Measurements from ENCODE around the gene NBDY. TPM values are rescaled to one million over a fixed set of nuclear protein-coding genes. Genes with fewer than 3 reads are reported as not detected.
"Not testable (repeated sequence)": the region's sequence is repeated elsewhere in the genome, so short reads cannot be mapped to it uniquely, and the experiment has no call there.

The NBDY gene, protein sequence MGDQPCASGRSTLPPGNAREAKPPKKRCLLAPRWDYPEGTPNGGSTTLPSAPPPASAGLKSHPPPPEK
- total RNA-seq: 13.8 TPM

DNA sequence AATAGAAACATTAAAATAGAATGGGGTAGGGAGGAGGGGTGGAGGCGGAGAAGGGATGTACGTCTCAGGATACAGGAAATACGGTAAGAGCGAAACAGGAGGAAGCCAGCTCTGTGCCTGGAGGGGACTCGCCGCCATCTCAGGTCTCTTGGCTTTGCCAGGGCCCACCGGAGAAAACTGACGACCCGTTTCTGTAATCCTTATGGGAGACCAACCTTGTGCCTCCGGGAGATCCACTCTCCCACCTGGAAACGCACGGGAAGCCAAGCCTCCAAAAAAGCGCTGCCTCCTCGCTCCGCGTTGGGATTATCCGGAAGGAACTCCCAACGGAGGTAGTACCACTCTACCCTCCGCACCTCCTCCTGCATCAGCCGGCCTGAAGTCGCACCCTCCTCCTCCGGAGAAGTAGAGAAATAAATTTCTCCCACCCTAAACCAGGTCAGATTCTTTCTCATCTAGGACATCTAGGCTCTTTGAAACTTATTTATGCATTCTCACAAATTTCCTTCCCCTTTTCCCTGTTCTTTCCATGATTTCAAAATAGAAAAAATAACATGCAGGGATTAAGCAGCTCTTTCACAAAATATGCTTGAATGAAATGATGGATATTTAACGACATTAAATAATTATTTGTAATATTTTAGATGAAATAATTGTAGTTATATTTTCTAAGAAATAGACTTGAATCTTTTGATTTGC lies at the start of gene NBDY:
NBDY (plus strand) TSS at position 92 of the 699 bp plus-strand sequence; CDS start at position 203, 111 bp downstream.
- intact Hi-C loops (cut with DNase I): no loop called here

DNA sequence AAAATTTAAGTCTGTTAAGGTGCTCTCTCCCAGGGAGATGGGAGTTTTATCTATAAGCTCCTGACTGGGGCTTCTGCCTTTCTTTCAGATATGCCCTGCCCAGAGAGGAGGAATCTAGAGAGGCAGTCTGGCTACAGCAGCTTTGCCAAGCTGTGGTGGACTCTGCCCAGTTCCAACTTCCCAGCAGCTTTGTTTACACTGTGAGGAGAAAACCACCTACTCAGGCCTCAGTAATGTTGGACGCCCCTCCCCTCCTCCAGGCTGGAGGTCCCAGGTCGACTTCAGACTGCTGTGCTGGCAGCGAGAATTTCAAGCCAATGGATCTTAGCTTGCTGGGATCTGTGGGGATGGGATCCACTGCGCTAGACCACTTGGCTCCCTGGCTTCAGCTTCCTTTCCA lies 24.5 kb upstream of the NBDY start:
- H3K27me3 ChIP-seq; H3K4me1 ChIP-seq; H3K27ac ChIP-seq; intact Hi-C loops (cut with DNase I); H3K9me3 ChIP-seq; H3K4me3 ChIP-seq; H3K36me3 ChIP-seq; DNase-seq (ENCODE audit: extremely low spot score in 2 of 2): not testable (repeated sequence)

More for the DNA sequence above, at the start of gene NBDY:
- no peak for DNase-seq (ENCODE audit: extremely low spot score in 2 of 2)
- no peaks in the 10 kb centered on the region for H3K4me1 ChIP-seq
- peak within 1 kb of the TSS; percentile 59 for H3K27ac ChIP-seq
- no peaks in the 10 kb centered on the region for H3K9me3 ChIP-seq
- no peaks in the 10 kb centered on the region for H3K27me3 ChIP-seq
- TF ChIP-seq, protein P1, sequence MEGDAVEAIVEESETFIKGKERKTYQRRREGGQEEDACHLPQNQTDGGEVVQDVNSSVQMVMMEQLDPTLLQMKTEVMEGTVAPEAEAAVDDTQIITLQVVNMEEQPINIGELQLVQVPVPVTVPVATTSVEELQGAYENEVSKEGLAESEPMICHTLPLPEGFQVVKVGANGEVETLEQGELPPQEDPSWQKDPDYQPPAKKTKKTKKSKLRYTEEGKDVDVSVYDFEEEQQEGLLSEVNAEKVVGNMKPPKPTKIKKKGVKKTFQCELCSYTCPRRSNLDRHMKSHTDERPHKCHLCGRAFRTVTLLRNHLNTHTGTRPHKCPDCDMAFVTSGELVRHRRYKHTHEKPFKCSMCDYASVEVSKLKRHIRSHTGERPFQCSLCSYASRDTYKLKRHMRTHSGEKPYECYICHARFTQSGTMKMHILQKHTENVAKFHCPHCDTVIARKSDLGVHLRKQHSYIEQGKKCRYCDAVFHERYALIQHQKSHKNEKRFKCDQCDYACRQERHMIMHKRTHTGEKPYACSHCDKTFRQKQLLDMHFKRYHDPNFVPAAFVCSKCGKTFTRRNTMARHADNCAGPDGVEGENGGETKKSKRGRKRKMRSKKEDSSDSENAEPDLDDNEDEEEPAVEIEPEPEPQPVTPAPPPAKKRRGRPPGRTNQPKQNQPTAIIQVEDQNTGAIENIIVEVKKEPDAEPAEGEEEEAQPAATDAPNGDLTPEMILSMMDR (IDR thresholded peaks at IDR 0.05): no peak
- TF ChIP-seq POLR2AphosphoS5 (IDR thresholded peaks at IDR 0.05; ENCODE audit: insufficient read depth in 1 of 2, low read depth in 1 of 2): peak in 1 of 2 donors; percentile 72
- H3K4me3 ChIP-seq: peak within 1 kb of the TSS; percentile 45
- no peaks in the 10 kb centered on the region for H3K36me3 ChIP-seq

DNA sequence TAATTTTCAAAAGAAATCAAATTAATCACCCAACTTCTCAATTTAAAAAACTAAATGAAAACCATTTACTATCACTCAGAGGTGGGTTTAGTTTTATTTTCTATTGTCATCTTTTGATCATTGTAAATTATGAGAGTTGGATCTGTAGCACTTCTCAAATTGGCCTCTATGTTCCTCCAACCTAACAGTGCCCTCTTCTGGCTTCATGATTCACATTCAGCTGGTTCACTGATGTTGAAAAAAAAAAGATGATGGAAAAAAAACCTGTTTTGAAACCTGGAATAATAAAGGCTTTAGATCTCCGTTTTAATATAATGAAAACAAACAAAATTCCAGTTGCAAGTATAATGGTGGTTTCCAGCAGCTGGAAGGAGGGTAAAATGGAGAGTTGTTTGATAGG lies 2.4 kb upstream of the NBDY start:
- no peak overlapping the region for H3K27ac ChIP-seq
- TF ChIP-seq POLR2A (IDR thresholded peaks at IDR 0.05): no peak
- TF ChIP-seq, protein P1 (IDR thresholded peaks at IDR 0.05): peak in 2 of 3 experiments; percentile 47 to 49
- TF ChIP-seq POLR2AphosphoS5 (IDR thresholded peaks at IDR 0.05; ENCODE audit: insufficient read depth in 1 of 2, low read depth in 1 of 2): peak in 1 of 2 donors; percentile 21
- intact Hi-C loops (cut with DNase I): no loop called here
- H3K9me3 ChIP-seq: no peaks in the 10 kb centered on the region
- H3K4me3 ChIP-seq: no peak overlapping the region
- no peaks in the 10 kb centered on the region for H3K4me1 ChIP-seq
- no peaks in the 10 kb centered on the region for H3K36me3 ChIP-seq
- no peaks in the 10 kb centered on the region for H3K27me3 ChIP-seq
- DNase-seq (ENCODE audit: extremely low spot score in 2 of 2): no peak

DNA sequence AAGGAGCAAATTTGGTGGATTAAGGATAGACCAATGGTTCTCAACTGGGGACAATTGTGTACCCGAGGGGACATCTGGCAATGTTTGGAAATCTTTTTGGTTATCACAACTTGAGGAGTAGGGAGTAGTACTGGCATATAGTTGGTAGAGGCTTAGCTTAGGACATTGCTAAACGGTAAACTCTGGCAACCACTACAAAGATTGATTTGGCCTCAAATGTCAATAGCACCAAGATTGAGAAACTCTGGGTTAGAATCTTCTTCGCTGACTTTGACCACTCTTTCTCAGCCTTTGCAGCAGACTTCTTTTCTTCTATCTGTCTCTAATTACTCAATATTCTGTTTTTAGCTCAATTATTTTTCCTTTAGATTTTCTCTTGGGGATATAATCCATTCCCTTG lies 1.5 kb upstream of the NBDY start:
- intact Hi-C loops (cut with DNase I): no loop called here
- Histone ChIP-seq H3K27me3 (no peaks in the 10 kb centered on the region), H3K4me1 (no peaks in the 10 kb centered on the region), H3K9me3 (no peaks in the 10 kb centered on the region), H3K36me3 (no peaks in the 10 kb centered on the region), H3K4me3 (no peak overlapping the region), H3K27ac (no peak overlapping the region)
- no peak for DNase-seq (ENCODE audit: extremely low spot score in 2 of 2)
- TF ChIP-seq POLR2A (IDR thresholded peaks at IDR 0.05): no peak
- TF ChIP-seq POLR2AphosphoS5 (IDR thresholded peaks at IDR 0.05; ENCODE audit: insufficient read depth in 1 of 2, low read depth in 1 of 2): no peak
- TF ChIP-seq, protein P1 (IDR thresholded peaks at IDR 0.05): no peak

DNA sequence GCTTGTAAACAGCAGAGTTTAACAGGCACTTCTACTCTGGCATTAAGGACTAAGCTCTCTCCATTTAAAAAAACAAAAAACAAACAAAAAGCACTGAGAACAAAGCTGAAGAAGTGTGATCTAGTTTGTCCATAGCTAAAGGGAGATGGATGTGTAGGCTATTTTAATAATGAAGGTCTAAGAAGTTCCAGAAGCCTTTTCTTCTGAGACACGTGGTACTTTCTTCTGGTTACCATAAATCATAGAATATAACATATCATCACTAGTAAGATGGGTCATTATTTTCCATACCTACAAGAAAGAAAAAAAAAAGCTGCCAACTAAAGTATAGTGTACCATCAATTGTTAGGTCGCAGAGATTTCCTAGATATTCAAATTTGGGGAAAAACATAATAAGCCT lies 722 bp upstream of the NBDY start:
- no peaks in the 10 kb centered on the region for H3K36me3 ChIP-seq
- H3K27me3 ChIP-seq: no peaks in the 10 kb centered on the region
- no peak overlapping the region for H3K27ac ChIP-seq
- TF ChIP-seq, protein P1 (IDR thresholded peaks at IDR 0.05): no peak
- TF ChIP-seq POLR2A (IDR thresholded peaks at IDR 0.05) (no peak), POLR2AphosphoS5 (IDR thresholded peaks at IDR 0.05; ENCODE audit: insufficient read depth in 1 of 2, low read depth in 1 of 2) (no peak)
- intact Hi-C loops (cut with DNase I): no loop called here
- H3K4me3 ChIP-seq: peak overlapping the region in 1 of 2 donors; percentile 45
- no peaks in the 10 kb centered on the region for H3K9me3 ChIP-seq
- H3K4me1 ChIP-seq: no peaks in the 10 kb centered on the region
- DNase-seq (ENCODE audit: extremely low spot score in 2 of 2): no peak
